Umbilical cord (tissue), 2 donors: ENCODE data around the gene CDO1. TPM values are rescaled to one million over a fixed set of nuclear protein-coding genes. Genes with fewer than 3 reads are reported as not detected.
"Not testable (repeated sequence)": the region's sequence is repeated elsewhere in the genome, so short reads cannot be mapped to it uniquely, and the experiment has no call there.

Experiments
- DNase-seq: peaks from one replicate; pipeline ENCODE4 v3.0.0-alpha.2; 2015; ENCODE audit warnings: low spot score
- total RNA-seq: library from RNA; depleted of rRNA; stranded (reverse); fragments of >200 nt; gene quantifications from one replicate; pipeline ENCODE4 v1.2.3, GENCODE V29; 2014; ENCODE audit warnings: low replicate concordance; ENCODE audit not compliant: insufficient read depth

The CDO1 gene
- total RNA-seq, 1 donor from 2014 or later, result not detected

DNA sequence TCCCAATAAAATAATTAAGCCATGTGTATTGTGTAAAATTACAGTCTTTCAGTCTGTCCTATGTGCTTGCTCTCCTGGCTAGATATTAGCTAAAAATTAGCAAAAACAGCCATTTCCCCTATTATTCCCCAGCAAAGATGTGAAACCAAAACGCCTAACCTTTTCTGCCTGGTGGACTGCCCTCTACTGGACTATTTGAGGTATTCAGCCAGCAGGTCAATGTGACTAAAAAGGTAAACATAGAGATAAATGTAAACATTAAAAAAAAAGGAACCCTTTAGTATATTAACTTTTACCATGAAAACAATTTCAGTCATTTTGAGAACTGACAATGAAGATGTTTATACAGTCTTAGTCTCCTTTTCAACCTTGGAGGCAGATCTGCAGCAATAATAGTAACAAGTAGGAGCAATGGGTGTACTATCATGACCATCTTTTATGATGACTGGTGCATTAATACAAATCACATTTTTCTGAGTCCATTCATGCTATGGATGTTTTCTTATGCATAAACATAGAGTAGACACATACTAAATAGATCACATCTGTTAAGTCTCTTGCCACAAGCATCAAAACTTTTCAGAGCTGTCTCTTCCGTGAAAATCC lies 14.8 kb upstream of the CDO1 start:
- no peak for DNase-seq

DNA sequence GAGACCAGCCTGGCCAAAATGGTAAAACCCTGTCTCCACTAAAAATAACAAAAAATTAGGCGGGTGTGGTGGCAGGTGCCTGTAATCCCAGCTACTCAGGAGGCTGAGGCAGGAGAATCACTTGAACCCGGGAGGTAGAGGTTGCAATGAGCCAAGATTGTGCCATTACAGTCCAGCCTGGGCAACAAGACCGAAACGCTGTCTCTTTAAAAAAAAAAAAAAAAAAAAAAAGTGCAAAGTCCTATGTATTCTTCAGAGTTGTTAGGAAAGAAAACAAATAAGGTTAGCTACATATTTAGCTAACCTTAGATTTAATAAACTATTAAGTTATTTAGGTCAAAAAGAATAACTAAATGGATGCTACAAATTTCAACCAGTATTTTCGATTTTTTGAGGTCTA lies 13.5 kb upstream of the CDO1 start:
- DNase-seq, result no peak

- DNase-seq, result no peak
These were observed 9.5 kb upstream of the CDO1 start for GRCh38 chr5:115825948-115826347.

DNA sequence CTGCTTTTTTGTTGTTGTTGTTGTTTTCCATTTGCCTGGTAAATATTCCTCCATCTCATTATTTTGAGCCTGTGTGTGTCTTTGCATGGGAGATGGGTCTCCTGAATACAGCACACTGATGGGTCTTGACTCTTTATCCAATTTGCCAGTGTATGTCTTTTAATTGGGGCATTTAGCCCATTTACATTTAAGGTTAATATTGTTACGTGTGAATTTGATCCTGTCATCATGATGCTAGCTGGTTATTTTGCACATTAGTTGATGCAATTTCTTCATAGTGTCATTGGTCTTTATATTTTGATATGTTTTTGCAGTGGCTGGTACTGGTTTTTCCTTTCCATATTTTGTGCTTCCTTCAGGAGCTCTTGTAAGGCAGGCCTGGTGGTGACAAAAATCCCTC lies 8.5 kb upstream of the CDO1 start:
- not testable (repeated sequence) for DNase-seq

- no peak for DNase-seq
These were observed 4.4 kb upstream of the CDO1 start for GRCh38 chr5:115820846-115821245.

DNA sequence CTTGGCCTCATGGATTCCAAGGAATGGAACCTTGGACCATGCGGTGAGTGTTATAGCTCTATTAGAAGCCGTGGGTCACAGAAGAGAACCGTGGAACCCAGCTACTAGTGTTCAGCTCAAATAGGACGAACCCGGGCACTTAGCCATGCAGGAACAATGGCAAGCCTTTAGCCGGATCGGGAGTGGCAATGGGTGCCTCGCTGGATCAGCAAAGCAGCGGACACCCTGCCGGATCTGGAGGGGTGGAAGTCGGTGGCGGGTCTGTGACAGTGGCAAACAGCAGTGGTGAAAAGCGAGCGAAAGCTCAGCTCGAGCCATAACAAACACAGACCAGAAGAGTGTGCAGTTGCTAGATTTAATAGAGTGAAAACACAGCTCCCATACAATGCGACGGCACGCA lies 2.4 kb upstream of the CDO1 start:
- no peak for DNase-seq

- no peak for DNase-seq
These were observed 927 bp upstream of the CDO1 start for GRCh38 chr5:115817386-115817785.

DNA sequence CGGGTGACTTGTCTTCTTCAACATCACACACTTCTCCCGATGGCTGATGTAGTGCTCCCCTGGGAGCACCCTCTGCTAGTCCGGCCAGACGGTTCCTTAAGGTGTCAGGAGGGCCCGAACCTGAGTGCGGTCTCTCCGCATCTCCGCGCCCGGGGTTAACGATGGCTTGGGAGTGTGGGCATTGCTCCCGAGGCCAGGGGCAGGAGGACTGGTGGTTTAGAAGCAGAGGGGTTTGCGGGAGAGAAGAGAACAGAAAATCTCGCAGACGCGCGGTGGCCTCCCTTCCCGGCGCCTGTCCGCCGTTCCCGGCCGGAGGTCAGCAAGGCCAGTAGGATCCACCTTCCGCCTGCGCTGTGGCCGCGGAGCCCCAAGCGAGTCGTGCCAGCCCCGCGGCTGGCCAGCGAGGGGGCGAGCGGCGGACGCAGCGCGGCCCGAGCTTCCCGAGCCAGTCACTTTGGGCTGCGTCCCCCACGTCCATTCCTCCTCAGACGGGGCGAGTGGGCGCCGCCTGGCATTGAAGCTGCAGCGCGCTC lies 700 bp downstream of the CDO1 start:
- DNase-seq, result no peak

DNA sequence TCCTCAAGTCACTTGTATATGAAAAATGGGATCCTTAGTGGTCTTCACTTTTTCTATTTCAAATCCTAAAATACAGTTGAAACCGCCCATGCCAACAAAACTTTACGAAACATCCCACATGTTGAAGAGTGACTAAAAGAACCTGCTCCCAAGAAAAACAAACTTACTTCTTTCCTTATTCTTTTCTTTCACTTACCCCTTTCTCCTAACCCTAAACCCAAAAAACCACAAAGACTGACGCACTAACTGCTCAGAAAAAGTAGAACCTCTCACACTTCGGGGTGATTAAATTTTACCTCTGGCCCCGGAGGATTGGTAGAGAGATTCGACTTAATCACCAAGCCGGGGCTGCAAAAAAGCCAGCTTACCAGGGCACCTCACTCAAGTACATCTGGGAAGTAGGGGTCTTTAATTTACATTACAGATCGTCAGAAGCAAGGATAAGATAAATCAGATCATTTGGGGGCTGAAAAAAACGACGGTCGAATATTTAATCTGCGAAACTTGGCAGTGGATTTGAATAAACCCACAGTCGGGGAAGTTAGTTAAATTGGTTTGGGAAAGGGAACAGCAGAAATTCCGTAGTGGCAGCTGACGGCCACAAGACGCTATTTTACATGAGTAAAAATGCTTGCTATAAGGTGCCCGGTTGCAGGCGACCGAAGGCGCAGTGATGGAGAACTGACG lies 1.3 kb downstream of the CDO1 start:
- no peak for DNase-seq

DNA sequence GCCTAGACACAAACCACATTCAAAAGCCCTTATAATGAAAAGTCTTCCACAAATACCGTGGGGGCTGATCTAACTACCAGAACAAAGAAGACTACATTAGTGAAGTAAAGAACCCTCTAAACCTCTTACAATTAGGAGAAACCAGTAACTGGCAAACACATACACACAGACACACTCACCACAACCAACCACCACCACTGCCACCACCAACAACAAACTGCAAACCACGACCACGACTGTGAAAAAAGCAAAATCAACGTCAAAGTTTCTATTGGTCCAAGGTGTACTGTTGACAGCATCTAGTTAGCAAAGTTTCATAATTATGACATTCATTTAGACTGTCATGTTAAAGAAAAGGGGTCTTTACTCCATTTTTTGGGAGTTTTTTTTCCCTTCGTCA lies 2.7 kb downstream of the CDO1 start:
- no peak for DNase-seq

- DNase-seq, result no peak
These were observed 4.1 kb downstream of the CDO1 start for GRCh38 chr5:115812372-115812771.

DNA sequence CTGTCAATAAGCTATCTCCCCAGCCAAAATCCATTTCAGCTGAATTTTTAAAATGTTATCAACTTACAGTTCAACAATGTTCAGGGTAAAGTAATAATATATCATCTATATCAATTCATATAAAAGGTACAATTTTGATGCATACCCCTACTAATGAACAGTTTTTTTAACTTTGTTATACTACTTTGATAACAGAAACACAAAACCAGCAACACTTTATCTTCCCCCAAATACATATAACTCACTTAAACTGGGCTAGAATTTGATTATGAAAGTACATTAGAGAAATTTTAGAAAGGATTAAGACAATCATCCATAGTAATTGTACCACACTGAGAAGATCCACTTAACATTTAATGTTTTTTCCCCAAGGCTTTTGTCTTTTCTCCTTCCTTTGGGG lies 5.1 kb downstream of the CDO1 start:
- DNase-seq, result no peak

- DNase-seq, result no peak
These were observed 5.7 kb downstream of the CDO1 start for GRCh38 chr5:115810761-115811160.

- no peak for DNase-seq
These were observed 6.5 kb downstream of the CDO1 start for GRCh38 chr5:115809946-115810345.

DNA sequence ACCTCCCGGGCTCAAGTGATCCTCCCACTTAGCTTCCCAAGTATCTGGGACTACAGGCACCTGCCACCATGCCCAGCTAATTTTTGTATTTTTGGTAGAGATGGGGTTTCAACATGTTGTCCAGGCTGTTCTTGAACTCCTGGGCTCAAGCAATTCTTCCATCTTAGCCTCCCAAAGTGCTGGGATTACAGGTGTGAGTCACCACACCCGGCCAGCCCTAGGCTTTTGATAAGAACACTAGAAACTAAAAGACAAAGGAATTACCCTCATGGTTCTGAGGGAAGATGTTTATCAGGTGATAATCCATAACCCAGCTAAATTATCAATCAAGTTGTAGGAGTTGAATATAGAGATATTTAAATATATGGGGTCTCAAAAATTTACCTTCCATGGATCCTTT lies 8.4 kb downstream of the CDO1 start:
- not testable (repeated sequence) for DNase-seq

- DNase-seq, result no peak
These were observed 8.8 kb downstream of the CDO1 start for GRCh38 chr5:115807654-115808052.

- peak; percentile 14 for DNase-seq
These were observed 9.3 kb downstream of the CDO1 start for GRCh38 chr5:115806986-115807653.

GRCh38 chr5:115801984-115802383 lies 14.5 kb downstream of the CDO1 start:
- no peak for DNase-seq

- no peak for DNase-seq
These were observed 15.3 kb downstream of the CDO1 start for GRCh38 chr5:115801152-115801551.

DNA sequence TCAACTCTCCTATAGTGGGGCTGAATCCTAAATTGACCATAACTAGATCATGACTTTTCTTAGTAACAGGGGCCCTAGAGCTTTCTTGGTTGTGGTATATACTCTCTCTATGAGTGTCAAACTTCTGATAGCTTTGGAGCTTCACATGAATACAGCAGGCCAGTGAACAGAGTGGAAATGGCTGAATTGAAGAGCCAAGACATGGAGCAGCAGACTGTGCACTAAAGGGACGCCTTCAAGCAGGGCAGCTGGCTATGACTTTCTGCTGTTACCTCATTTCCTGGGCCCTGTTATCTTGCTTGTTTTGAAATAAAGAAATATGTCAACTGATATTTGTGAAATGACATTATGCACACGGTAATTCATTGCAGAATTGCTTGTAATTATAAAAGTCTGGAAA lies 16.4 kb downstream of the CDO1 start:
- no peak for DNase-seq

DNA sequence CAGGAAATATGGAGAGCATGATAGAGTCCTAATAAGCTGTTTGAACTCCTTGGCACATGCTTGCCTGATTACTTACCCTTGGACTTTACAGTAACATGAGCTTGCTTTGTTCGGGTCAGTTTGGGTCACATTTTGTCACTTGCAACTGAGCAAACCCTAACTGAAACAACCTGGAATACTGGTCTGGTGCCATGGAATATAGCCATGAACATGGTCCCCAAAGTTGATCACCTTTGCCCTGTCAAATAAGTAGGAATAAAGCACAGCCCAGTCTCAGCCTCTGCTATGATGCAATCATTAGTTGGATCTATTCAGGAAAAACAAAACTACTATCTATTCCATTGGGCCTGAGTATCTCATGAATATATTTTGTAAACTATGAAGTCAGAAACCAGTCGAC lies 18.2 kb downstream of the CDO1 start:
- no peak for DNase-seq

- no peak for DNase-seq
These were observed 19.8 kb downstream of the CDO1 start for GRCh38 chr5:115796656-115797055.

GRCh38 chr5:115795700-115796099 lies 20.8 kb downstream of the CDO1 start:
- DNase-seq, result no peak
